Activated T-cell treated with anti-CD3 and anti-CD28 coated beads for 1 hour (primary cell): ENCODE measurements around the gene FEN1.
A peak's percentile ranks its signal among the peaks of the same experiment; 100 is the strongest.

Experiments
- DNase-seq: peaks from one replicate; pipeline ENCODE4 v3.0.0-alpha.2; 2020; ENCODE audit warnings: low read depth

The FEN1 gene

GRCh38 chr11:61792310-61793082 is at the start of gene FEN1, which contains the start of gene TMEM258:
TSS of gene FEN1 (plus strand) at chr11:61792911. CDS start at chr11:61795362, 2,451 bp downstream.
TSS of gene TMEM258 (minus strand) at chr11:61792599. CDS start at chr11:61792558, 41 bp downstream.
- peak; percentile 80 for DNase-seq

GRCh38 chr11:61743486-61744095 is 49.1 kb upstream of the FEN1 start:
- DNase-seq, result no peak

GRCh38 chr11:61744181-61744580 is 48.5 kb upstream of the FEN1 start:
- no peak for DNase-seq

GRCh38 chr11:61744609-61745156 is 48.0 kb upstream of the FEN1 start:
- no peak for DNase-seq

- no peak for DNase-seq
These were observed 46.8 kb upstream of the FEN1 start for GRCh38 chr11:61745781-61746441.

GRCh38 chr11:61746442-61747191 is 46.1 kb upstream of the FEN1 start:
- no peak for DNase-seq

- DNase-seq, result peak; percentile 28
These were observed 45.3 kb upstream of the FEN1 start for GRCh38 chr11:61747192-61747966.

GRCh38 chr11:61747967-61748285 is 44.8 kb upstream of the FEN1 start:
- no peak for DNase-seq

GRCh38 chr11:61749591-61750217 is 43.0 kb upstream of the FEN1 start:
- DNase-seq, result no peak

GRCh38 chr11:61750631-61751273 is 42.0 kb upstream of the FEN1 start:
- DNase-seq, result no peak

GRCh38 chr11:61751384-61751783 is 41.3 kb upstream of the FEN1 start:
- no peak for DNase-seq

- DNase-seq, result peak; percentile 42
These were observed 40.4 kb upstream of the FEN1 start, which contains the start of gene MYRF for GRCh38 chr11:61752117-61752924. TSS of gene MYRF (plus strand) at chr11:61752636. CDS start at chr11:61752745, 109 bp downstream.

- DNase-seq, result no peak
These were observed 39.7 kb upstream of the FEN1 start for GRCh38 chr11:61752925-61753521.

- no peak for DNase-seq
These were observed 39.0 kb upstream of the FEN1 start for GRCh38 chr11:61753672-61754071.

GRCh38 chr11:61754534-61755482 is 37.9 kb upstream of the FEN1 start:
- no peak for DNase-seq

- no peak for DNase-seq
These were observed 36.6 kb upstream of the FEN1 start for GRCh38 chr11:61756147-61756451.

- no peak for DNase-seq
These were observed 36.1 kb upstream of the FEN1 start for GRCh38 chr11:61756452-61757212.
